Activated T-cell treated with anti-CD3 and anti-CD28 coated beads, Interleukin-2, amount 50 U/mL, for 24 hours (primary cell): Measurements from ENCODE around the gene DUSP23.

Experiments used
- DNase-seq: peaks from one replicate; pipeline ENCODE4 v3.0.0-alpha.2; 2020
- H3K27ac Mint-ChIP-seq: 2 replicates; pipeline ENCODE4 v1.8.0; 2020; ENCODE audit warnings: mild to moderate bottlenecking, mixed read lengths
- H3K27me3 Mint-ChIP-seq: 2 replicates; pipeline ENCODE4 v1.8.0; 2020; ENCODE audit warnings: mixed read lengths
- H3K36me3 Mint-ChIP-seq: 2 replicates; pipeline ENCODE4 v1.8.0; 2020; ENCODE audit warnings: low read depth, mixed read lengths
- H3K4me1 Mint-ChIP-seq: 2 replicates; pipeline ENCODE4 v1.8.0; 2020; ENCODE audit warnings: low read depth, mixed read lengths
- H3K4me3 Mint-ChIP-seq: 2 replicates; pipeline ENCODE4 v1.8.0; 2020; ENCODE audit warnings: mild to moderate bottlenecking, moderate library complexity, mixed read lengths
- H3K9me3 Mint-ChIP-seq: 2 replicates; pipeline ENCODE4 v1.8.0; 2020; ENCODE audit warnings: mixed read lengths

The DUSP23 gene

DNA sequence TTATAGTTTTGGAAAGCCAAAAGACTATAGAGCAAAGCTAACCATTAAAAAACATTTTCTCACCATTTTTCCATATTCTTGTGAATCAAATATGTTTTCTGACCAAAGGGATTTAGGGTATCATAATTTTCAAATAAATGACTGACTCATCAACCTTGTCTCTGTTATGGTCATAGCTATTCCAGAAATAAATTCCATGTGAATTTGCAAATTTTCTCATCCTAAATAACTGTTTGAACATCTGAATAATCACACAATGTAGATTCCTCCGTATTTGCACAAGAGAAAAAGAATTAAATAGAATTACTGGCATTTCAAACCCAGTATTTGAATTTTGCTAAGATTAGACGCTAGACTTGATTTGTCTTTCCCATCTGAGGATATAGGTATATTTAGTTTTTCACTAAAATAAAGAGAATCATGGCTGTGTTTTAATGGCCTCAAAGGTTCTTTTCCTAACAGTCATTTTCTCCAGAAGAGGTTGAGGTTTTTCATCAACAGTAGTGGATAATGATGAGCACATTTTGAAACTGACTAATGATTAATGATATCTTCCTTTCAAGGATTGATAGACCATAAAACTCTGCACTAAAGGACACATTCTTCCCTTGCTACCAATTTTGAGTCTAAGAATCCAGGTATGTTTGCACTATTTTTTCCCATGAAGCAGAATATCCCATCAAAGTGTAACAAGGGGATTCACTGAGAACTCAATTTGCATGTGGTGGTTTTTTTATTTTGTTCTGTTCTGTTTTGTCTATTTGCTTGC is 9.5 kb upstream of the DUSP23 start:
- DNase-seq, result no peak
- Mint-ChIP-seq H3K36me3 (no peaks in the 10 kb centered on the region), H3K27ac (no peak overlapping the region), H3K27me3 (peaks cover 3% of the 10 kb centered on the region), H3K9me3 (no peaks in the 10 kb centered on the region), H3K4me1 (no peaks in the 10 kb centered on the region), H3K4me3 (no peak overlapping the region)

DNA sequence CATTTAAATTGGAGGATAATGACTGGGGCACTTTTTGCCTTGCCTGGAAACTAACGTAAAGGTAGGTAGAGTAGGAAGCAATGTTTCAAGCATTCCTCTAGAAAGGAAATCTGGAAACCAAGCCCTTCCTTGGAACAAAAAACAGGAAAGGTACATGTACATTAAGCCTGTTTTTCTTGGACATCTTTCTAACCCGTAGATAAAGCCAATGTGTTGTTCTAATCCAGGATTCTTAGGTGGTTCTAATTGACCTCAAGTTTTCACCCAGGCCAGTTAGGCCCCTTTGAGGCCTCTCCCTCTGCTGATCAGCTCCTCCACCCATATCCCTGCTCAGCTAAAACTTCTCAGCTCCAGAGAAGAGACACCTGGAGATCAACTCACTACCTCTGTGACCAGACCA is 6.3 kb upstream of the DUSP23 start:
- DNase-seq, result no peak
- no peak overlapping the region for H3K27ac Mint-ChIP-seq
- H3K9me3 Mint-ChIP-seq, result no peaks in the 10 kb centered on the region
- H3K4me1 Mint-ChIP-seq, result no peaks in the 10 kb centered on the region
- no peaks in the 10 kb centered on the region for H3K36me3 Mint-ChIP-seq
- no peak overlapping the region for H3K4me3 Mint-ChIP-seq
- peaks cover 3% of the 10 kb centered on the region for H3K27me3 Mint-ChIP-seq

DNA sequence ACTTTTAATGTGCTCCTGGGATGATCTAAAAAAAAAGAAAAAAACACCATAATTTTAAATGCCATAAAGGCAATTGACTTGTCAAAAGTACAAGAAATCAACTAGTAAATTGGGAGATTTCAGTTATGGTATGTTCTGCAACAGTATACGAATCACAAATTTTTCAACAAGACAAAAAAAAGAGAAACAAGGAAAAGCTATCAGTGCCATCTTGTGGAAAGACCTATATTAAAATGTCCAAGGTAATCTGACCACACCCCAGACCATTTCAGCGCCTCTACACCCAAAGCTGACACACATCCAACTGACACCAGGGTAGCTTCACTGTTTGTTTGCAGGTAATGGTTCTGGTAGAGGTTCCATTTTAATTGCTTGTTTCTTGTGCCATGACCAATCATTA is 5.0 kb upstream of the DUSP23 start:
- Mint-ChIP-seq H3K4me3 (no peak overlapping the region), H3K4me1 (peaks cover 10% of the 10 kb centered on the region), H3K27ac (no peak overlapping the region), H3K36me3 (no peaks in the 10 kb centered on the region), H3K27me3 (peaks cover 3% of the 10 kb centered on the region), H3K9me3 (no peaks in the 10 kb centered on the region)
- no peak for DNase-seq

DNA sequence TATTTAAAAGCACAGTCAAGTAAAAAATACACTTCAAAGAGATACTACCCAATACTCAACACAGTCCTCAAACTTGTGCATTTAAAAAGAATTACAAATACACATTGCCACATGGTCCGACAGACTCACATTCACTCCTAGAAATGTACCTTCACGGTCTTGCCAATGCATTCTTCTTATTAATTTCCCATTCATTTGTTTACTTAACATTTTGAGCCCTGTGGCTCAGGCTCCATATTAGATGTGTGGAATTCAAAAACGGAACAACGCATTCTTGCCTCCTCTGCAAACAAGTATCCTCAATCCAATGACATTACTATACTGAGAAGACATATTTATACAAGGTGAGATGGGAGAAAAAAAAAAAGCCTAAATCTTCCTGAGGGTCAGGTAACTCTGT is 2.5 kb upstream of the DUSP23 start:
- DNase-seq, result no peak
- Mint-ChIP-seq H3K36me3 (peaks cover 2% of the 10 kb centered on the region), H3K4me3 (no peak overlapping the region)

DNA sequence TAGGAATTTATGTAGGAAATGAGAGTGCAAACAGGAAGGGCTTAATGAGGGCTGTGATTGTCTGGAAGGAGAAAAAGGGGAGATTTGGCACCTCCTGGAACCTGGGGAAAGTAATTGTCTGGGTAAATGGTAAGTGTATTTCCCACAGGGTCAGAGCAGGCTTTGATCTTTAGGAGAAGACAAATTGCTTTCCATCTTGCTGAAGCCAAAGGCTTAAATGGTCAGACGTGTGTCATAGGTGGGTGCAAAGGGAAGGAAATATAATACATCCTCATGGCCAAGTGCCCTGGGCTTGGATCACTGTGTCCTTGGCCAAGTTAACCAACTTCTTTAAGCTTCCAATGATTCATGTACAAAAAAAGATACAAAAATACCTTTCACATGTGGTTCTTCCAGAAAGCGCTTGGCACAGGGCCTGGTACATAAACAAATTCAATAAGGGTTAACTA is 1.3 kb upstream of the DUSP23 start:
- no peak for DNase-seq
- H3K27me3 Mint-ChIP-seq, result no peaks in the 10 kb centered on the region
- H3K9me3 Mint-ChIP-seq, result no peaks in the 10 kb centered on the region
- no peak overlapping the region for H3K27ac Mint-ChIP-seq
- H3K4me3 Mint-ChIP-seq, result no peak overlapping the region
- peaks cover 21% of the 10 kb centered on the region for H3K4me1 Mint-ChIP-seq
- H3K36me3 Mint-ChIP-seq, result peaks cover 2% of the 10 kb centered on the region

More for the DNA sequence above, 2.5 kb upstream of the DUSP23 start:
- H3K27me3 Mint-ChIP-seq, result no peaks in the 10 kb centered on the region
- no peaks in the 10 kb centered on the region for H3K9me3 Mint-ChIP-seq
- no peak overlapping the region for H3K27ac Mint-ChIP-seq
- H3K4me1 Mint-ChIP-seq, result peaks cover 18% of the 10 kb centered on the region

DNA sequence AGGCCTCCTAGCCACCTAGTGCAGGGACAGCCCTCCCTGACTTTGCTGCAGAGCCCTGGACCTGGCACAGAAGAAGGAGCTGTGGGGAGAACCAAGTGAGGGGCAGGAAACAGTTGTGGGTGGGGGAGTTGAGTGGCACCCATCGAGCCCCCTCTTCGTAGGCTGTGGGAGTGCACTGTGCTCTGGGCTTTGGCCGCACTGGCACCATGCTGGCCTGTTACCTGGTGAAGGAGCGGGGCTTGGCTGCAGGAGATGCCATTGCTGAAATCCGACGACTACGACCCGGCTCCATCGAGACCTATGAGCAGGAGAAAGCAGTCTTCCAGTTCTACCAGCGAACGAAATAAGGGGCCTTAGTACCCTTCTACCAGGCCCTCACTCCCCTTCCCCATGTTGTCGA is 1.2 kb downstream of the DUSP23 start:
- Mint-ChIP-seq H3K27ac (no peak overlapping the region), H3K27me3 (no peaks in the 10 kb centered on the region), H3K9me3 (no peaks in the 10 kb centered on the region), H3K4me3 (peak overlapping the region; percentile 76), H3K36me3 (peaks cover 2% of the 10 kb centered on the region), H3K4me1 (peaks cover 21% of the 10 kb centered on the region)
- DNase-seq, result no peak

DNA sequence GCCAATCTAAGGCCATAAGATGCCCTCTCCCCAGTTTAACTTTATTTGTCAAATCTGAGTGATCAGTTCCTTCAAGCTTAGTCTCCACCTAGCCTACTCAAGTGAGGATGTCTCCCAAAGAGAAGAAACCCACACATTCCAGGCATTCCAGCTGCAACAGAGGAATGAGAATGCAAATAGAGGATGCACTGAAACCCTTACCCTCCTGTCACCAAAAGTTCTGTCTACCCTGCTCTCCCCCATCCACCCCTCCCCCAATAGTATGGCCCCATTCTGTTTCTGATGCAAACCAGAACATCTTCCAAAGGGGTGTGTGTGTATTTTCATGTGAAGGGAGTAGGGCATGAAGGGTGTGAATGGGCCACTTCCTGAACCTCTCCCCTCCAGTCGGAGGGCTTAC is 3.0 kb downstream of the DUSP23 start:
- H3K4me3 Mint-ChIP-seq, result no peak overlapping the region
- H3K27me3 Mint-ChIP-seq, result no peaks in the 10 kb centered on the region
- H3K27ac Mint-ChIP-seq, result no peak overlapping the region
- no peak for DNase-seq
- H3K4me1 Mint-ChIP-seq, result peaks cover 21% of the 10 kb centered on the region
- peaks cover 2% of the 10 kb centered on the region for H3K36me3 Mint-ChIP-seq
- no peaks in the 10 kb centered on the region for H3K9me3 Mint-ChIP-seq

DNA sequence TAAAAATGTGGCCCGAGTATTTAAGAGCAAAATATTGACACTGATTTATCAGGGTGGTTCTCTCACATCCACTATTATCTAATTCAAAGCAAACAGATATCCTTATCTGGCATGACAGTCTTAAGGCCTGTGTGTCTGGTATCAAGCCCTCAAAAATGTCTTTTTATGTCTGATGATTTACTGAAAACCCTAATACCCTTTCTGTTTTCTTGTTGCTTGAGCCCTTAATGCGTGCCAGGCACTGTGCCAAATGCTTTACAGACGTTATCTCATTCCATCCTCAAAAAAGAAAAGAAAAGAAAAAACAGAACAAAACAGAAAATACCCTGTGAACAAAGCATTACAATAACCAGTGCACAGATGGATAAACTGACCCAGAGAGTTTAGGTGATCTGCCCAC is 5.7 kb downstream of the DUSP23 start:
- Mint-ChIP-seq H3K9me3 (no peaks in the 10 kb centered on the region), H3K27me3 (peaks cover 5% of the 10 kb centered on the region), H3K4me1 (peaks cover 7% of the 10 kb centered on the region), H3K27ac (no peak overlapping the region), H3K36me3 (peaks cover 1% of the 10 kb centered on the region), H3K4me3 (no peak overlapping the region)
- no peak for DNase-seq

DNA sequence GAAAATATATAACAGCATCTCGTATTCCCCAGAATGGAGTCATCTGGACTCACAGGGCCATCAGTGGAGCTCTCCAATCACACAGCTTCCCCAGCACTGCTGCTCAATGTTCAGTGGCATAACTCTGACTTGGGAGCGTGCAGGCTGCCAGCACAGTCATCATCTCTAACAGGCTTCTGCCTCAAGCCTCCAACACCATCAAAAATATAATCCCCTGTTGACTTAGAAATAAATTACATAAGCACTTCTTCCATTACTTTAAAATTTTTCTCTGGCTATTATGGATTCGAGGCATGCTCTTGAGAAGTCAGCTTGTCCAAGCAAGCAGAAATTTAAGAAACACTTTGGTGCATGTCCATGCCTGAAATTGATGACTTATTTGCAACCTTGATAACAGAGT is 6.2 kb downstream of the DUSP23 start:
- Mint-ChIP-seq H3K27me3 (peaks cover 5% of the 10 kb centered on the region), H3K4me3 (no peak overlapping the region), H3K27ac (no peak overlapping the region), H3K4me1 (peaks cover 3% of the 10 kb centered on the region), H3K36me3 (no peaks in the 10 kb centered on the region), H3K9me3 (no peaks in the 10 kb centered on the region)
- DNase-seq, result no peak

DNA sequence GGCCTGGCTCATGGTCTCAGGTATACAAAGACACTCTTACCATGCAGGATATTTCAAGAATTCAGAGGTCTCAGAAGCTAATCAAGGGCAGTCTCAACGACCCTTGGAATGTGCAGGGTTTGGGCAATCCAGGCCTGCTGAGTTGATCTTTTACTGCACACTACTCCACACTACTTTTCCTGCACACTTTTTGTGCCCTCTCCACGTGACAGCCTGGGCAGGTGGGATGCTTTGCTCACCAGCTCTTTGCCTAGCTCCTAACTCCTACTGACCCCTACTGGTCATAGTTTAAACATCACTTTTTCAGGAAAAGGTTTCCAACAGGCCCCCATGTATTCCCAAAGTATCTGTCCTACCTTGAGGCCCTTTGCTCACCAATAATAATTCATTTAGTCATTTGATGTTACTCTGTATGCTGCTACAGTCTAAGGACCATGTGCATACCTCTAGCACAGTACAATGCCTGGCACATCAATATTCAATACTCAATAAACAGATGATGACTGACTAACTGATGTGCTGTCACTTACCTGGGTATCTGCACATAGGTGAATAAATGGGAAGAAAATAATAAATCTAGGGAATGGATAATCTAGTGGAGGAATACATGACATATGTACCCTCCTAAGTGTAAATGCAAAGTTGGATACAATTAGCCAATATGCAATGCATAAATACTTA is 9.6 kb downstream of the DUSP23 start:
- DNase-seq, result peak; percentile 35
- no peaks in the 10 kb centered on the region for H3K9me3 Mint-ChIP-seq
- peaks cover 5% of the 10 kb centered on the region for H3K27me3 Mint-ChIP-seq
- no peak overlapping the region for H3K27ac Mint-ChIP-seq
- no peaks in the 10 kb centered on the region for H3K4me1 Mint-ChIP-seq
- H3K4me3 Mint-ChIP-seq, result no peak overlapping the region
- no peaks in the 10 kb centered on the region for H3K36me3 Mint-ChIP-seq

DNA sequence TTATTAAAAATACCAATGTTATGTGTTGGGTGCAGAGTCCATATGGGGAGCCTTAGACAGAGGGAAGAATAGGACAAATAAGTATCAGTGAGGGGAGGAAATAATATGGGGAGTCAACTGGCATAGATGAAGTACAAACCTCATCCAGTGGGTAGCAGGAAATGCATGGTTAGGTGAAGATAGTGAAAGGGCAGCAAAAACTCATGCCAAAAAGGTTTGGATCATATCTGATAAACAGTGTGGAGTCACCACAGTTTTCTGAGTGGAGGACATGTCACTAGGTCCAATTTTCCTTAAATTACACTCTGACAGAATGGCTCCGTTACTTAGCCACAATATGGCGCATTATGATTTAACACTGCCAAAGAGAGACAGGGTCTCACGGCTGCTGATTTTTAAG is 10.3 kb downstream of the DUSP23 start:
- Mint-ChIP-seq H3K27me3 (peaks cover 5% of the 10 kb centered on the region), H3K9me3 (no peaks in the 10 kb centered on the region), H3K27ac (no peak overlapping the region), H3K4me3 (no peak overlapping the region), H3K36me3 (no peaks in the 10 kb centered on the region), H3K4me1 (no peaks in the 10 kb centered on the region)
- no peak for DNase-seq

DNA sequence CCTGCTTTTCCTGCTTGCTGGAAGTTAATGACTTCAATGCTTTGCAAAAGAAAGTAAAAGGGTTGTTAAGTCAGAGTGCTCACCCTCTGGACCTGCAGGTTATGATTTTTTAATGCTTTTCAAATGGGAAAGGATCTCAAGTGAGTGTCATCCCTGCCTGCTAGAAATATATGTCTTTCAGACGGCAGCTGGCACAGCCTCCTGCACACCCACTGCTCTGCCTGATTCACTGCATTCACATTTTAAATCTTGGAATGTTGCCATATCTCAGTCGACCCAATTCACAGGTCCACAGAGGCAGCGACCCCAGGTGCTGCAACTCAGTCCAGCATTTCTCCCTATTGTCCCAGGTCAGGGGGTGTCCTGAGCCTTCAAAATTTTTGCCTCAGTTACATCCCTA is 10.7 kb downstream of the DUSP23 start:
- Mint-ChIP-seq H3K4me1 (no peaks in the 10 kb centered on the region), H3K9me3 (no peaks in the 10 kb centered on the region), H3K36me3 (no peaks in the 10 kb centered on the region), H3K4me3 (no peak overlapping the region), H3K27me3 (peaks cover 5% of the 10 kb centered on the region), H3K27ac (no peak overlapping the region)
- no peak for DNase-seq

DNA sequence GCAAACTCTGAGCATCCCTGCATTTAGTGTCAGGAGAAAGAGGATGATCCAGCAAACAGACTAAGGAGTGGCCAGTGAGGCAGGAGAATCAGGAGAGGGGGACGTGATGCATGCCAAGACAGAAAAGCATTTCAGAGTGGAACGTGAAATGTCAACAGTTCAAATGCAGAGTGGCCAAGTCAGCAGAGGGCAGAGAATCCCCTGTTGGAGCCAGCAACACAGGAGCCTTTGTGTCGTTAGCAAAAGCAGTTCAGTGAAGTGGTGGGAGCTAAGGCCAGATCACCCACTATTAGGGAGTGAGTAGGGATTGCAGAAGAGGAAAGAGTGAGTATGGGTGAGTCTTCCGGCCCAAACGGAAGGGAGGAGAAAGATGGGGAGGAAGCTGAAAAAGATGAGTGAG is 14.8 kb downstream of the DUSP23 start:
- Mint-ChIP-seq H3K4me3 (no peak overlapping the region), H3K27ac (no peak overlapping the region), H3K27me3 (peaks cover 5% of the 10 kb centered on the region), H3K36me3 (no peaks in the 10 kb centered on the region), H3K9me3 (no peaks in the 10 kb centered on the region), H3K4me1 (peaks cover 11% of the 10 kb centered on the region)
- no peak for DNase-seq

DNA sequence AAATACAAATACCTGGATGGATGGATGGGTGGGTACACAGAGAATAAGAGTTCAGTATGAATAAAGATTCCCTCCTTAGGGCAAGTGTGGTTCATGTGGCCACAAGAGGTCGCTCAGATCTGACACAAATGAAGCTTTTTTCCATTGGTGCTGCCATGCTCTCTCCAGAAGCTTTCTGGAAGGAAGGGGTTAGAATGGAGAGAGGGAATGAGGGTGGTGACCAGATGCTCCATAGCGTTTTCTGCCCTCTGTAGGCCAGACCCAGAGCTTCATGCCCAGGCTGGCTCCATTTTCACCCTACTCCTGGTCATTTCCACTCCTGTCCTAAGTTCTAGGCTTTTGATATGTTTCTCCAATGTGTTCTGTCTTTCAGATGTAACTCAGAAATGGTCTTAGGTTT is 18.1 kb downstream of the DUSP23 start:
- Mint-ChIP-seq H3K36me3 (no peaks in the 10 kb centered on the region), H3K4me1 (peaks cover 18% of the 10 kb centered on the region), H3K27me3 (no peaks in the 10 kb centered on the region), H3K9me3 (no peaks in the 10 kb centered on the region), H3K27ac (no peak overlapping the region), H3K4me3 (no peak overlapping the region)
- peak; percentile 43 for DNase-seq

DNA sequence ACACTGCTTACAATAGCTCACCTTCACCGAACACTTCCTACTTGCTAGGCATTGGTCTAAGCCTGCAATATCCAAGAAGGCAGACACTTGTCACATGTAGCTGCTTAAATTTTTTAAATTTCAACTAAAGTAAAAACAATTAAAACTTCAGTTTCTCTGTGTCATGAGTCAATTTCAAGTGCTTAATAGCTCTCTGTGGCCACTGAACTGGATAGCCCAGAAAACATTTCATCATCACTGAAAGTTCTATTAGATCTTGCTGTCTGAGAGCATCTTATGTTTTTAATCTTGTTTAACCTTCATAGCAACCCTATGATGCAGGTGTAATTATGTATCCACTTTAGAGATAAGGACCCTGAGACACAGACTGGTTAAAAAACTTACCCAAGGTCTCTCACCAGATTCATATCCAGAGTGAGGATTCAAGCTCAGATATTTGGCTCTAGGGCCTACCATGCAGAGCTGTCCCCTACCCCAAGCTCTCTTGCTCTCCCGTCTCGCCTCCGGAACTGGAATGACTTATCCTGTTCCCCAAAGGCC is 18.8 kb downstream of the DUSP23 start:
- H3K27ac Mint-ChIP-seq, result no peak overlapping the region
- H3K4me3 Mint-ChIP-seq, result no peak overlapping the region
- peaks cover 18% of the 10 kb centered on the region for H3K4me1 Mint-ChIP-seq
- no peaks in the 10 kb centered on the region for H3K9me3 Mint-ChIP-seq
- DNase-seq, result no peak
- no peaks in the 10 kb centered on the region for H3K27me3 Mint-ChIP-seq
- H3K36me3 Mint-ChIP-seq, result no peaks in the 10 kb centered on the region
